Neural cell (in vitro differentiated cells): Measurements from ENCODE around the gene A2M. TPM values are rescaled to one million over a fixed set of nuclear protein-coding genes. Genes with fewer than 3 reads are reported as not detected.

Experiments
- H2AFZ ChIP-seq: fragments of 200-600, 300-800 bp; sonication (generic), shearing (Covaris generic); 2 replicates; pipeline ENCODE4 v1.6.0; 2014; ENCODE audit warnings: low read depth, mild to moderate bottlenecking, antibody characterized with exemption, low read length, moderate library complexity
- H3F3A ChIP-seq: fragments of 200-600 bp; shearing (Covaris generic); 2 replicates; pipeline ENCODE4 v1.6.1; 2016; ENCODE audit warnings: mild to moderate bottlenecking, moderate library complexity, mixed read lengths, antibody characterized with exemption, low read length; ENCODE audit not compliant: insufficient read depth, poor library complexity, severe bottlenecking
- H3K27ac ChIP-seq: fragments of 200-600, 300-800 bp; sonication (generic), shearing (Covaris generic); 2 replicates; pipeline ENCODE4 v1.5.1; 2014; ENCODE audit warnings: mild to moderate bottlenecking, low read length, moderate library complexity
- H3K27me3 ChIP-seq: fragments of 300-800, 200-600 bp; sonication (generic), shearing (Covaris generic); 2 replicates; pipeline ENCODE4 v1.6.0; 2014; ENCODE audit warnings: mild to moderate bottlenecking, low read depth, low read length, moderate library complexity; ENCODE audit not compliant: insufficient read depth
- H3K36me3 ChIP-seq: fragments of 300-800, 200-600 bp; sonication (generic), shearing (Covaris generic); 2 replicates; pipeline ENCODE4 v1.5.1; 2014; ENCODE audit warnings: mild to moderate bottlenecking, antibody characterized with exemption, low read length, moderate library complexity; ENCODE audit not compliant: insufficient read depth
- H3K4me2 ChIP-seq: fragments of 300-800, 200-600 bp; sonication (generic), shearing (Covaris generic); 2 replicates; pipeline ENCODE4 v1.6.0; 2014; ENCODE audit warnings: mild to moderate bottlenecking, low read length
- H3K4me3 ChIP-seq: fragments of 300-800, 200-600 bp; sonication (generic), shearing (Covaris generic); 2 replicates; pipeline ENCODE4 v1.5.1; 2014; ENCODE audit warnings: mild to moderate bottlenecking, low read length, moderate library complexity
- H3K79me2 ChIP-seq: fragments of 200-600 bp; shearing (Covaris generic); replicated peaks from 2 replicates; pipeline ENCODE4 v1.6.0; 2014; ENCODE audit warnings: mild to moderate bottlenecking, low read length, moderate library complexity; ENCODE audit not compliant: insufficient read depth
- H3K9ac ChIP-seq: fragments of 300-800, 200-600 bp; sonication (generic), shearing (Covaris generic); 2 replicates; pipeline ENCODE4 v1.6.1; 2016; ENCODE audit warnings: mild to moderate bottlenecking, low read length, mixed read lengths
- H3K9me2 ChIP-seq: fragments of 200-600 bp; shearing (Covaris generic); 2 replicates; pipeline ENCODE4 v1.6.1; 2016; ENCODE audit warnings: mild to moderate bottlenecking, low read length, mixed read lengths; ENCODE audit not compliant: insufficient read depth
- H3K9me3 ChIP-seq: fragments of 200-600, 300-800 bp; sonication (generic), shearing (Covaris generic); 2 replicates; pipeline ENCODE4 v1.6.1; 2016; ENCODE audit warnings: mild to moderate bottlenecking, mixed run types, low read length, moderate library complexity, mixed read lengths
- H4K20me1 ChIP-seq: fragments of 200-600 bp; shearing (Covaris generic); 2 replicates; pipeline ENCODE4 v1.6.1; 2016; ENCODE audit warnings: mild to moderate bottlenecking, mixed run types; ENCODE audit not compliant: insufficient read depth
- CTCF ChIP-seq: fragments of 450-650 bp; IDR thresholded peaks from 2 replicates; pipeline ENCODE4 v1.5.1; 2014; ENCODE audit warnings: antibody characterized with exemption, mild to moderate bottlenecking, moderate library complexity; ENCODE audit not compliant: poor library complexity, severe bottlenecking
- EP300 ChIP-seq: fragments of 450-650 bp; conservative IDR thresholded peaks from 2 replicates; pipeline ENCODE4 v1.6.1; 2014; ENCODE audit warnings: antibody characterized with exemption, mild to moderate bottlenecking, moderate library complexity; ENCODE audit not compliant: poor library complexity, severe bottlenecking
- EZH2 ChIP-seq: fragments of 200-600, 300-800 bp; shearing (Covaris generic), sonication (generic); IDR thresholded peaks from 2 replicates; pipeline ENCODE4 v1.6.1; 2014; ENCODE audit warnings: antibody characterized with exemption, low read length, borderline replicate concordance, mild to moderate bottlenecking; ENCODE audit not compliant: insufficient read depth, poor library complexity, severe bottlenecking
- MXI1 ChIP-seq: fragments of 450-650 bp; conservative IDR thresholded peaks from 2 replicates; pipeline ENCODE4 v1.6.1; 2014; ENCODE audit warnings: antibody characterized with exemption, mild to moderate bottlenecking; ENCODE audit not compliant: poor library complexity, severe bottlenecking
- POLR2AphosphoS5 ChIP-seq: IDR thresholded peaks from 2 replicates; pipeline ENCODE4 v1.6.1; 2012
- RAD21 ChIP-seq: fragments of 450-650 bp; conservative IDR thresholded peaks from 2 replicates; pipeline ENCODE4 v1.6.1; 2014; ENCODE audit warnings: antibody characterized with exemption, mild to moderate bottlenecking, moderate library complexity
- REST ChIP-seq: IDR thresholded peaks from 2 replicates; pipeline ENCODE4 v1.6.1; 2012; ENCODE audit warnings: borderline replicate concordance
- SMC3 ChIP-seq: fragments of 450-650 bp; conservative IDR thresholded peaks from 2 replicates; pipeline ENCODE4 v1.6.1; 2014; ENCODE audit warnings: antibody characterized with exemption, mild to moderate bottlenecking, moderate library complexity; ENCODE audit not compliant: poor library complexity
- TAF1 ChIP-seq: IDR thresholded peaks from 2 replicates; pipeline ENCODE4 v1.6.1; 2012; ENCODE audit warnings: low read depth
- polyA plus RNA-seq: library from polyadenylated mRNA; depleted of rRNA; stranded (reverse); fragments of >200 nt; gene quantifications from 2 replicates; pipeline ENCODE4 v1.2.3, GENCODE V29; 2014

The A2M gene
- polyA plus RNA-seq, 1 donor from 2014 or later, result 0.09 TPM

GRCh38 chr12:9037431-9037830 lies 78.3 kb downstream of the A2M start:
- no peak for TF ChIP-seq REST
- TF ChIP-seq MXI1, result no peak
- TF ChIP-seq EP300, result no peak
- no peak for TF ChIP-seq CTCF
- TF ChIP-seq RAD21, result no peak
- no peak for TF ChIP-seq TAF1
- no peak for TF ChIP-seq SMC3
- no peak for TF ChIP-seq POLR2AphosphoS5
- TF ChIP-seq EZH2, result no peak
- Histone ChIP-seq H3K9me3 (no peaks in the 10 kb centered on the region), H3K36me3 (no peaks in the 10 kb centered on the region), H3K27me3 (no peaks in the 10 kb centered on the region), H3K79me2 (no peaks in the 10 kb centered on the region), H3F3A (no peaks in the 10 kb centered on the region), H2AFZ (no peak overlapping the region), H3K27ac (no peak overlapping the region), H4K20me1 (no peaks in the 10 kb centered on the region), H3K9me2 (no peaks in the 10 kb centered on the region), H3K4me3 (no peak overlapping the region), H3K9ac (no peak overlapping the region), H3K4me2 (no peak overlapping the region)

- no peaks in the 10 kb centered on the region for H3K36me3 ChIP-seq
- no peaks in the 10 kb centered on the region for H3K79me2 ChIP-seq
- no peak for TF ChIP-seq REST
- TF ChIP-seq POLR2AphosphoS5, result no peak
- no peak for TF ChIP-seq EP300
- no peak for TF ChIP-seq RAD21
- TF ChIP-seq CTCF, result no peak
- TF ChIP-seq MXI1, result no peak
- no peak for TF ChIP-seq TAF1
- no peak overlapping the region for H3K4me2 ChIP-seq
- no peaks in the 10 kb centered on the region for H3K9me2 ChIP-seq
- no peak overlapping the region for H2AFZ ChIP-seq
- H3K4me3 ChIP-seq, result no peak overlapping the region
- H3K9ac ChIP-seq, result no peak overlapping the region
- H4K20me1 ChIP-seq, result no peaks in the 10 kb centered on the region
- H3K9me3 ChIP-seq, result no peaks in the 10 kb centered on the region
- H3K27ac ChIP-seq, result no peak overlapping the region
- H3K27me3 ChIP-seq, result no peaks in the 10 kb centered on the region
- H3F3A ChIP-seq, result no peaks in the 10 kb centered on the region
These were observed 79.5 kb downstream of the A2M start for GRCh38 chr12:9036227-9036626.
